K562 (cell line): ENCODE measurements around the gene MAST4. TPM values are rescaled to one million over a fixed set of nuclear protein-coding genes. Genes with fewer than 3 reads are reported as not detected.
A peak's percentile ranks its signal among the peaks of the same experiment; 100 is the strongest.

Experiments
- ATAC-seq: fragments of 200-7000 bp; cut with Tn5 transposase; 3 replicates; pipeline ENCODE4 v1.9.1; 2020; ENCODE audit warnings: moderate library complexity
- BruUV-seq: library from RNA; stranded (reverse); fragments of 400-500 nt; replicated peaks from 2 replicates; lab custom pipeline; 2021; lab: Mats Ljungman, UMichigan
- CTCF ChIA-PET: fragments of 300-600 bp; formaldehyde crosslinking; extraction: SDS; loops from one replicate; lab custom pipeline; 2021; ENCODE audit warnings: low intra/inter-chr PET ratio; lab: Yijun Ruan, JAX
- POLR2A ChIA-PET: fragments of 300-600, 350-650 bp; sonication (Branson Sonifier 250); formaldehyde crosslinking; extraction: SDS; loops from one replicate; lab custom pipeline; 2021; ENCODE audit warnings: antibody characterized with exemption, inconsistent platforms; lab: Yijun Ruan, JAX
- DNase-seq, 4 experiments: peaks; one replicate each; pipeline versions ENCODE4 v3.0.0 to v3.0.0-alpha.2; 2011 to 2018; ENCODE audit warnings: low spot score in 3 of 4, mixed read lengths in 3 of 4; ENCODE audit errors: extremely low read depth in 1 of 4
- FAIRE-seq: peaks from 2 replicates; lab custom pipeline; 2011; peaks lifted over from hg19 to GRCh38; lab: Jason Lieb, UNC
- H2AFZ ChIP-seq: 2 replicates; pipeline ENCODE4 v1.6.0; 2011; ENCODE audit warnings: low read depth, low read length, control low read depth, inconsistent platforms
- H3K27ac ChIP-seq: fragments of 200-600 bp; 3 replicates; pipeline ENCODE4 v1.8.0; 2011; ENCODE audit warnings: low read depth, mild to moderate bottlenecking, control low read depth, inconsistent platforms, low read length, moderate library complexity, mixed read lengths; ENCODE audit errors: extremely low read depth
- H3K27me3 ChIP-seq, 2 experiments: fragments of 300-600 bp in 1 of 2; 2 replicates in 1 of 2; 3 replicates in 1 of 2; pipeline versions ENCODE4 v1.6.0 to v1.8.0; 2011; ENCODE audit warnings: inconsistent platforms in 2 of 2, low read length in 2 of 2, mild to moderate bottlenecking in 1 of 2, mixed read lengths in 1 of 2, moderate library complexity in 1 of 2; ENCODE audit not compliant: control insufficient read depth in 2 of 2, insufficient read depth in 2 of 2
- H3K36me3 ChIP-seq: fragments of 300-600 bp; 3 replicates; pipeline ENCODE4 v1.8.0; 2011; ENCODE audit warnings: mild to moderate bottlenecking, low read length, inconsistent platforms; ENCODE audit not compliant: control insufficient read depth, insufficient read depth
- H3K4me1 ChIP-seq, 2 experiments: fragments of 200-600 bp in 1 of 2; replicated peaks in 1 of 2; 2 replicates in 1 of 2; 3 replicates in 1 of 2; pipeline versions ENCODE4 v1.5.1 to v1.8.0; 2011; ENCODE audit warnings: inconsistent platforms in 2 of 2, low read length in 2 of 2, mild to moderate bottlenecking in 1 of 2, mixed read lengths in 1 of 2, moderate library complexity in 1 of 2; ENCODE audit not compliant: control insufficient read depth in 2 of 2, insufficient read depth in 2 of 2
- H3K4me2 ChIP-seq: 2 replicates; pipeline ENCODE4 v1.6.1; 2011; ENCODE audit warnings: low read length, control low read depth, inconsistent platforms, mixed read lengths; ENCODE audit not compliant: insufficient read depth
- H3K4me3 ChIP-seq: fragments of 200-600 bp; sonication (generic), shearing (Covaris generic); 2 replicates; pipeline ENCODE4 v1.5.1; 2016; ENCODE audit warnings: control low read depth, inconsistent platforms
- H3K79me2 ChIP-seq: fragments of 200-600 bp; 3 replicates; pipeline ENCODE4 v1.8.0; 2011; ENCODE audit warnings: low read length, inconsistent platforms; ENCODE audit not compliant: control insufficient read depth, insufficient read depth
- H3K9ac ChIP-seq, 2 experiments: 2 replicates each; pipeline versions ENCODE4 v1.6.0 to v1.6.1; 2011; ENCODE audit warnings: low read depth in 2 of 2, low read length in 2 of 2, control low read depth in 1 of 2, inconsistent platforms in 1 of 2, mild to moderate bottlenecking in 1 of 2, mixed read lengths in 1 of 2; ENCODE audit not compliant: insufficient read depth in 1 of 2
- H3K9me1 ChIP-seq: one replicate; pipeline ENCODE4 v1.6.0; 2011; ENCODE audit warnings: inconsistent platforms, mild to moderate bottlenecking, low read length, moderate library complexity; ENCODE audit not compliant: control insufficient read depth, insufficient read depth
- H3K9me3 ChIP-seq: replicated peaks from 2 replicates; pipeline ENCODE4 v1.5.1; 2011; ENCODE audit warnings: low read depth, low read length, inconsistent platforms; ENCODE audit not compliant: control insufficient read depth, insufficient read depth
- H4K20me1 ChIP-seq: replicated peaks from 2 replicates; pipeline ENCODE4 v1.6.1; 2011; ENCODE audit warnings: low read length, inconsistent platforms, mixed read lengths; ENCODE audit not compliant: control insufficient read depth, insufficient read depth
- BRD4 ChIP-seq: fragments of 200-600 bp; sonication (generic); IDR thresholded peaks from 2 replicates; pipeline ENCODE4 v1.6.1; 2017; ENCODE audit warnings: inconsistent platforms
- CBX2 ChIP-seq: fragments of 200-600 bp; sonication (generic); IDR thresholded peaks from one replicate; pipeline ENCODE4 v1.6.1; 2012; ENCODE audit warnings: mild to moderate bottlenecking, low read length, inconsistent platforms; ENCODE audit not compliant: insufficient read depth, poor library complexity, severe bottlenecking
- CCNT2 ChIP-seq: IDR thresholded peaks from 2 replicates; pipeline ENCODE4 v1.6.1; 2011; ENCODE audit warnings: borderline replicate concordance, low read depth, mild to moderate bottlenecking, moderate library complexity, mixed read lengths, low read length; ENCODE audit not compliant: insufficient read length; ENCODE audit errors: extremely low read depth
- CREM ChIP-seq: IDR thresholded peaks from 2 replicates; pipeline ENCODE4 v1.6.1; 2014; ENCODE audit warnings: antibody characterized with exemption, low read depth
- JUNB ChIP-seq: fragments of 450-650 bp; formaldehyde crosslinking; conservative IDR thresholded peaks from 2 replicates; pipeline ENCODE4 v1.4.0; 2020; ENCODE audit warnings: mild to moderate bottlenecking
- MYBL2 ChIP-seq, 2 experiments: fragments of 450-650 bp in 1 of 2; sonication (generic) in 1 of 2; formaldehyde crosslinking in 1 of 2; IDR thresholded peaks; 2 replicates each; pipeline versions ENCODE4 v1.6.1 to v1.8.1; 2017 to 2022; ENCODE audit warnings: borderline replicate concordance in 1 of 2, inconsistent platforms in 1 of 2, low read depth in 1 of 2, mild to moderate bottlenecking in 1 of 2, missing genetic modification reagents in 1 of 2, moderate library complexity in 1 of 2
- PML ChIP-seq: IDR thresholded peaks from 2 replicates; pipeline ENCODE4 v1.6.1; 2012; ENCODE audit warnings: low read length, inconsistent platforms
- RFX5 ChIP-seq: IDR thresholded peaks from 2 replicates; pipeline ENCODE4 v1.6.1; 2011; ENCODE audit warnings: low read depth, mild to moderate bottlenecking, improper control_type of control experiment, low read length
- TOE1 ChIP-seq, 2 experiments: fragments of 450-650 bp in 1 of 2; sonication (generic) in 1 of 2; formaldehyde crosslinking in 1 of 2; IDR thresholded peaks; 2 replicates each; pipeline versions ENCODE4 v1.7.1 to v1.8.0; 2016 to 2022; ENCODE audit warnings: borderline replicate concordance in 2 of 2, mild to moderate bottlenecking in 2 of 2, antibody characterized with exemption in 1 of 2, inconsistent platforms in 1 of 2, low read depth in 1 of 2, missing genetic modification reagents in 1 of 2, moderate library complexity in 1 of 2
- ZNF407 ChIP-seq: fragments of 450-650 bp; IDR thresholded peaks from 2 replicates; pipeline ENCODE4 v1.6.1; 2016; ENCODE audit warnings: low read depth
- ZNF644 ChIP-seq: fragments of 200-800 bp; sonication (Bioruptor generic); IDR thresholded peaks from 2 replicates; pipeline ENCODE4 v1.6.1; 2016; ENCODE audit warnings: low read depth, missing genetic modification characterization, missing compliant biosample characterization
- WGBS: fragments of 100-300 bp; shearing (Covaris generic); methylation state at CpG from one replicate; pipeline ENCODE4 v1.1.6; 2016; ENCODE audit warnings: low coverage, mixed read lengths; ENCODE audit not compliant: insufficient coverage; ENCODE audit errors: missing lambda C conversion rate; 5-methylcytosine and 5-hydroxymethylcytosine counted together
- in situ Hi-C: fragments of 300-500 bp; cut with MboI; formaldehyde crosslinking; loops from 4 replicates; pipeline ENCODE4 v1.15.0; 2018; ENCODE audit warnings: inconsistent platforms, mixed read lengths
- intact Hi-C: fragments of 100-400 bp; cut with micrococcal nuclease; formaldehyde crosslinking; loops from 2 replicates; pipeline ENCODE4 v1.14.2; 2022
- polyA plus RNA-seq, 8 experiments: library from polyadenylated mRNA; depleted of rRNA in 4 of 8; stranded (reverse) in 5 of 8; unstranded in 3 of 8; fragments of >200 nt; fragmentation: Nextera tagmentation in 2 of 8; fragmentation: Illumina TruSeq in 1 of 8; extraction: Ambion mirVana in 2 of 8; extraction: Trizol in 1 of 8; gene quantifications; 2 replicates each; pipeline versions ENCODE4 v1.2.1 to v1.2.3, GENCODE V29; 2011 to 2014; ENCODE audit warnings: inconsistent platforms in 1 of 8, missing spikeins in 1 of 8
- total RNA-seq, 7 experiments: library from RNA; depleted of rRNA in 6 of 7; stranded (reverse); fragments of >200 nt in 6 of 7; fragmentation: Illumina TruSeq in 2 of 7; extraction: Trizol in 2 of 7; gene quantifications; 2 replicates each; pipeline versions ENCODE4 v1.2.1 to v1.2.3, GENCODE V29; 2011 to 2021; ENCODE audit warnings: low replicate concordance in 1 of 7
- TF ChIP-seq, protein P1 (sequence below): fragments of 450-650 bp; conservative IDR thresholded peaks from 2 replicates; pipeline ENCODE4 v1.6.1; 2016; ENCODE audit warnings: missing genetic modification characterization, low read depth, mild to moderate bottlenecking, missing compliant biosample characterization, moderate library complexity

Gene MAST4
- total and polyA plus RNA-seq, 9 of the 15 experiments (the other 6 are each of a cell fraction or from before 2014, with no cell fraction given), result 0.88 to 10.1 (median 5.2) TPM

DNA sequence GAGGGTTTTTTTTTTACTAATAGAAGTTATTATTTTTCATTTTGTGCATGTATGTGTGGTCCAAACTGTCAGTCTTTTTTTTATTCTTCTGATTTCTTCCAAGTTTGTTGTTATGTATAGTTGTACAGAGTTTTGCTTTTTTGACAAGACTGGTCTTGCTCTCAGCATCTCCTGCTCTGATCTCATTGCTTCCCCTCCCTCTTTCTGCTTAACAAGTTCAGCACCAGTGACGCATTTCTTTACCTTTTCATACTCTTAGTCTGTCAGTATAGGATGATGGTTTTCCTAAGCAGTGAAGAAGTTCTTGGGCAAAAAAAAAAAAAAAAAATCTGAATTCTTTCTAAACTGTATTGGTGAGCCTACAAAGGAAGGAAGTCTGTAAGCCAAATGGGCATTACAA lies 465.3 kb downstream of the MAST4 start (continued):
- TF ChIP-seq, protein P1, sequence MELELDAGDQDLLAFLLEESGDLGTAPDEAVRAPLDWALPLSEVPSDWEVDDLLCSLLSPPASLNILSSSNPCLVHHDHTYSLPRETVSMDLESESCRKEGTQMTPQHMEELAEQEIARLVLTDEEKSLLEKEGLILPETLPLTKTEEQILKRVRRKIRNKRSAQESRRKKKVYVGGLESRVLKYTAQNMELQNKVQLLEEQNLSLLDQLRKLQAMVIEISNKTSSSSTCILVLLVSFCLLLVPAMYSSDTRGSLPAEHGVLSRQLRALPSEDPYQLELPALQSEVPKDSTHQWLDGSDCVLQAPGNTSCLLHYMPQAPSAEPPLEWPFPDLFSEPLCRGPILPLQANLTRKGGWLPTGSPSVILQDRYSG, result no peak
- TF ChIP-seq CBX2, result no peak
- TF ChIP-seq TOE1 (IDR thresholded peaks at IDR 0.05; ENCODE audit: borderline replicate concordance), result no peak
- no peak for TF ChIP-seq TOE1 (CRISPR knock-in tag; IDR thresholded peaks at IDR 0.05; ENCODE audit: borderline replicate concordance, low read depth)
- TF ChIP-seq RFX5, result no peak
- no peak for TF ChIP-seq MYBL2 (IDR thresholded peaks at IDR 0.05; ENCODE audit: low read depth)
- no peak for TF ChIP-seq MYBL2 (CRISPR knock-in tag; IDR thresholded peaks at IDR 0.05; ENCODE audit: borderline replicate concordance)
- no peak for TF ChIP-seq CCNT2
- no peak for TF ChIP-seq PML
- no peak for TF ChIP-seq ZNF644

GRCh38 chr5:67063055-67063454 lies 466.9 kb downstream of the MAST4 start:
- WGBS, result 46% methylated on average over 3 of the region's 3 CpGs
- no TSS peak for BruUV-seq
- Histone ChIP-seq H3K9me1 (no peaks in the 10 kb centered on the region), H3K4me3 (no peak overlapping the region), H3K27me3 (no peaks in the 10 kb centered on the region), H3K36me3 (no peaks in the 10 kb centered on the region), H3K9me3 (no peaks in the 10 kb centered on the region), H3K27ac (no peak overlapping the region), H4K20me1 (0 out of 2 replicates have a peak, but pooled peaks cover 3% of the 10 kb centered on the region), H2AFZ (no peak overlapping the region), H3K4me1 (no peaks in the 10 kb centered on the region), H3K79me2 (no peaks in the 10 kb centered on the region), H3K4me2 (no peak overlapping the region), H3K9ac (no peak overlapping the region)
- no peak for FAIRE-seq
- no peak for ATAC-seq
- in situ Hi-C loops (no loop called here), intact Hi-C loops (no loop called here)
- CTCF ChIA-PET, result no interaction called here
- POLR2A ChIA-PET, result interaction anchor here (0.6 kb wide), 1 partner anchor 14 kb away, joined by 3 read pairs; no protein-coding TSS in a partner anchor
- DNase-seq, result no peak
- TF ChIP-seq CREM (peak; percentile 33; the same call in 1 of the 2 replicates), ZNF407 (no peak), BRD4 (no peak), JUNB (no peak)
